Effector memory CD8-positive, alpha-beta T cell (primary cell): Measurements from ENCODE around the gene UBE2D2.

ENCODE experiments used
- ATAC-seq: fragments of 150-1000 bp; cut with Tn5 transposase; replicated peaks from 2 replicates; pipeline ENCODE4 v1.10.0; 2021; ENCODE audit warnings: mild to moderate bottlenecking, moderate library complexity
- DNase-seq, 3 experiments: peaks; one replicate each; pipeline ENCODE4 v3.0.0; 2021
- H3K27ac Mint-ChIP-seq, 2 donors: one replicate each; pipeline ENCODE4 v1.8.0; 2022; ENCODE audit warnings: mild to moderate bottlenecking in 2 of 2, mixed read lengths in 2 of 2, moderate library complexity in 2 of 2
- H3K27me3 Mint-ChIP-seq, 2 donors: one replicate each; pipeline ENCODE4 v1.8.0; 2022; ENCODE audit warnings: mixed read lengths in 2 of 2
- H3K36me3 Mint-ChIP-seq: one replicate; pipeline ENCODE4 v1.8.0; 2022; ENCODE audit warnings: mild to moderate bottlenecking, moderate library complexity, mixed read lengths; ENCODE audit not compliant: insufficient read depth
- H3K4me1 Mint-ChIP-seq, 2 donors: one replicate each; pipeline ENCODE4 v1.8.0; 2022; ENCODE audit warnings: low read depth in 2 of 2, mixed read lengths in 2 of 2
- H3K4me3 Mint-ChIP-seq, 2 donors: one replicate each; pipeline ENCODE4 v1.8.0; 2022; ENCODE audit warnings: mild to moderate bottlenecking in 2 of 2, mixed read lengths in 2 of 2, moderate library complexity in 2 of 2
- H3K9me3 Mint-ChIP-seq, 2 donors: one replicate each; pipeline ENCODE4 v1.8.0; 2022; ENCODE audit warnings: mixed read lengths in 2 of 2

UBE2D2 gene

DNA sequence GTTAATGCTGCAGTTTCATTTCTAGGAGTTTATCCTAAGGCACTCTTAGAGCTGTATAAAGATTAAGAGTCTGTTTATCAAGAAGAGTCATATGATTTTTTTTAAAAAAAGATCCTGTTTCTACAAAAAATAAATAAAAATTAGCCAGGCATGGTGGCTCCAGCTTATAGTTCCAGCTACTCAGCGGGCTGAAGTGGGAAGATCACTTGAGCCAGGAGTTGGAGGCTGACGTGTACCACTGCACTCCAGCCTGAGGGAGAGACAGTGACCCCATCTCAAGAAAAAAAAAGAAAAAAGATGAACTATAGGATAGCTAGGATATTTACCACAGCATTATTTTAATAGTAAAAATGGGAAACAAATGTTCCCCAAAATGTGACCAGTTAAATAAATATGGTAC is 3.3 kb upstream of the UBE2D2 start:
- no peak for DNase-seq
- ATAC-seq: no peak
- H3K27me3 Mint-ChIP-seq: peaks cover 0 to 8% of the 10 kb centered on the region in 2 donors
- peaks cover 14 to 17% of the 10 kb centered on the region in 2 donors for H3K4me1 Mint-ChIP-seq
- H3K27ac Mint-ChIP-seq: no peak overlapping the region
- no peak overlapping the region for H3K4me3 Mint-ChIP-seq
- H3K36me3 Mint-ChIP-seq: peaks cover 25% of the 10 kb centered on the region
- H3K9me3 Mint-ChIP-seq: no peaks in the 10 kb centered on the region

GRCh38 chr5:139561655-139562451 is 714 bp downstream of the UBE2D2 start:
- peak overlapping the region; percentile 93 to 96 for H3K27ac Mint-ChIP-seq
- no peaks in the 10 kb centered on the region for H3K27me3 Mint-ChIP-seq
- H3K4me1 Mint-ChIP-seq: peaks cover 34 to 38% of the 10 kb centered on the region in 2 donors
- peak; percentile 14 to 23 (median 21) for DNase-seq
- no peaks in the 10 kb centered on the region for H3K9me3 Mint-ChIP-seq
- H3K4me3 Mint-ChIP-seq: peak overlapping the region; percentile 84 to 92
- H3K36me3 Mint-ChIP-seq: peaks cover 53% of the 10 kb centered on the region
- peak; percentile 16 for ATAC-seq

GRCh38 chr5:139562847-139563246 is 1.7 kb downstream of the UBE2D2 start:
- peak overlapping the region; percentile 84 to 92 for H3K4me3 Mint-ChIP-seq
- H3K36me3 Mint-ChIP-seq: peaks cover 63% of the 10 kb centered on the region
- H3K27me3 Mint-ChIP-seq: no peaks in the 10 kb centered on the region
- H3K27ac Mint-ChIP-seq: peak overlapping the region; percentile 93 to 96
- ATAC-seq: no peak
- no peak for DNase-seq
- peaks cover 34 to 42% of the 10 kb centered on the region in 2 donors for H3K4me1 Mint-ChIP-seq
- no peaks in the 10 kb centered on the region for H3K9me3 Mint-ChIP-seq

GRCh38 chr5:139565411-139566305 is 4.5 kb downstream of the UBE2D2 start:
- DNase-seq (peak; percentile 24 to 30 (median 28)), ATAC-seq (peak; percentile 35)
- Mint-ChIP-seq H3K27ac (peak overlapping the region; percentile 82 to 86), H3K9me3 (no peaks in the 10 kb centered on the region), H3K36me3 (peaks cover 72% of the 10 kb centered on the region), H3K4me3 (peak overlapping the region; percentile 84 to 92), H3K4me1 (peaks cover 40 to 59% of the 10 kb centered on the region in 2 donors), H3K27me3 (no peaks in the 10 kb centered on the region)

GRCh38 chr5:139566611-139567010 is 5.5 kb downstream of the UBE2D2 start:
- no peaks in the 10 kb centered on the region for H3K9me3 Mint-ChIP-seq
- no peaks in the 10 kb centered on the region for H3K27me3 Mint-ChIP-seq
- ATAC-seq (no peak), DNase-seq (no peak)
- H3K27ac Mint-ChIP-seq: peak overlapping the region in 1 of 2 donors; percentile 82
- peak overlapping the region; percentile 5 to 92 for H3K4me3 Mint-ChIP-seq
- H3K4me1 Mint-ChIP-seq: peaks cover 42 to 59% of the 10 kb centered on the region in 2 donors
- H3K36me3 Mint-ChIP-seq: peaks cover 69% of the 10 kb centered on the region

DNA sequence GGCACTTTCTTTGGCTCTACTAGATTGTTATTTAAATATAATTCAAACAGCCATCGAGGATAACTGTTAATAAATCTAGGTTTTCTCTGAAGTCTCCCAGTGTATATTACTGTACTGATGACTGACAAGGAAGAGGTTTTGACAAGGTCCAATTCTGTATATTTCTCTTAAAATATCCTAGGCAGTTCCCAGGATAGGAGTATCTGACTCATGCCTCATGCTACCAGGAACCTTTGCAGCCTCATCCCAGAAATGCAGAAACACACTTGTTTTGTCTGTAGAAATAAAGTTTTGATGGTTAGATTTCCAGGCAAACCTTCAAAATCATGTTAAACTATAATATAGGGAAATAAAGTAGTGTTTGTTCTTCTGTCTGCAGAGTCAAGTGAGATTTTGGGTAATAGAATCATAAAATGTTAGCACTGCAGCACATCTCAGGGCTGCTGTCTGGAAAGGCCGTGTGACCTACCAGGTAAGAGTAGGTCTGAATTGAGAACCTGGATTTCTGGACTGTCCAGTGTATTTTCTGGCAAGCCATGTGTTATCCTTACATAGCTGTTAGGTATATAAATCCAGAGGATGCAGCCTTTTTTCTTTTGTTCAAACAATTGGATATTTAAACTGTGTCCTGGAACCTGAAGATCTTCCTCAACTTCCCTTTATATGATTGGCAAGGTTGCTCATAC is 8.3 kb downstream of the UBE2D2 start:
- no peak for ATAC-seq
- peaks cover 55% of the 10 kb centered on the region for H3K36me3 Mint-ChIP-seq
- DNase-seq: no peak
- no peaks in the 10 kb centered on the region for H3K27me3 Mint-ChIP-seq
- no peaks in the 10 kb centered on the region for H3K9me3 Mint-ChIP-seq
- peak overlapping the region; percentile 23 to 41 for H3K4me3 Mint-ChIP-seq
- peak overlapping the region; percentile 25 to 49 for H3K27ac Mint-ChIP-seq
- H3K4me1 Mint-ChIP-seq: peaks cover 37 to 56% of the 10 kb centered on the region in 2 donors

DNA sequence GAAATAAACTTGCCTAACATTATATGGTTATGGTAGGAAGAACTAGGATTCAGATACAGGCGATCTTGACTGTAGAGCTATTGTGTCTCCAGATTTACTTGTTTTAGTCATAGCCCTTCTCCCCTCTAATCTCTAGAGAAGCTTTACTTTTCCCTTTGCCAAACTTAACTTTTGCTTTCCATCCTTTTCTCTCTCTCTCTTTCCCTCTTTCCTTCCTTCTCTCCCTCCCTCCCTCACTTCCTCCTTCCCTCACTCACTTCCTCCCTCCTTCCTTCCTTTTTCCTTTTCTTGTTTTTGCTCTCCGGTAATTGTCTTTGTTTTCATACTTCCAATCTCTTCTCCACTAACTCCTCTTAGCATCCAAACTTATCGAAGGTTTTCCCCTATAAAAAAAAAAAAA is 10.4 kb downstream of the UBE2D2 start:
- peaks cover 35 to 63% of the 10 kb centered on the region in 2 donors for H3K4me1 Mint-ChIP-seq
- no peak for DNase-seq
- no peak for ATAC-seq
- H3K4me3 Mint-ChIP-seq: peak overlapping the region in 1 of 2 donors; percentile 49
- peaks cover 46% of the 10 kb centered on the region for H3K36me3 Mint-ChIP-seq
- H3K9me3 Mint-ChIP-seq: no peaks in the 10 kb centered on the region
- no peaks in the 10 kb centered on the region for H3K27me3 Mint-ChIP-seq
- H3K27ac Mint-ChIP-seq: peak overlapping the region; percentile 0 to 25

GRCh38 chr5:139571966-139572365 is 10.8 kb downstream of the UBE2D2 start:
- ATAC-seq (no peak), DNase-seq (no peak)
- Mint-ChIP-seq H3K36me3 (peaks cover 46% of the 10 kb centered on the region), H3K4me1 (peaks cover 39 to 67% of the 10 kb centered on the region in 2 donors), H3K4me3 (peak overlapping the region in 1 of 2 donors; percentile 49), H3K9me3 (no peaks in the 10 kb centered on the region), H3K27me3 (no peaks in the 10 kb centered on the region), H3K27ac (peak overlapping the region; percentile 0 to 25)

DNA sequence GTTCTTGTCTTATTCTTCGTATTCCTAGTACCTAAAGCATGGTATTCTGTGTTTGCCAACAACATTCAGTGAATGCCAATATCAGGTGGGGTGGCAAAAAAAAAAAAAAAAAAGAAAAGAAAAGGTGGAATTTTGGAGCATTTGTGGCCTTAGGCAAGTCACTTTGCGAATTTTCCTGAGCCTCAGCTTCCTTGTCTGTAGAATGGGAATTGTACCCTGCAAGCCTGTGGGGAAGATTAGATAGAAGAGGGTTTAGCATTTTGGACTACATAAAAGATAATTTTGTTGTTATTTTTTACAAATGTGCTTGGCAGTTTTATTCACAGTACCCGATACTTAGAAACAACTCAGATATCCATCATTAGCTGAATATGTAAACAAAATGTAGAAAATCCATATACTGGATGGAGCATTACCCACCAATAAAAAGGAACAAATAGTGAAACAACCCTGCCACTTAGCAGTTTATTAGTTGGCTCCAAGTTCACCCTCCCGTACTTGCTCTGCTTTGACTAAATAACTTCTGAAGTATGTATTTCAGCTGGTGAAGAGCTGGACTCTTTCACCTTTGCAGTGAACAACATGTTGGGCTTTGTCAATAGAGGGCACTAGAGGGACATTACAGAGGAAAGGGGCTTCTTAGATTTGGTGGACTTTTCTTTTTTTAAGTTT is 13.6 kb downstream of the UBE2D2 start:
- peak; percentile 9 to 20 (median 20) for DNase-seq
- peak; percentile 63 for ATAC-seq
- H3K27me3 Mint-ChIP-seq: no peaks in the 10 kb centered on the region
- H3K9me3 Mint-ChIP-seq: no peaks in the 10 kb centered on the region
- H3K4me3 Mint-ChIP-seq: peak overlapping the region; percentile 14 to 66
- H3K27ac Mint-ChIP-seq: peak overlapping the region; percentile 51 to 90
- peaks cover 37% of the 10 kb centered on the region for H3K36me3 Mint-ChIP-seq
- H3K4me1 Mint-ChIP-seq: peaks cover 47 to 66% of the 10 kb centered on the region in 2 donors

- Mint-ChIP-seq H3K4me1 (peaks cover 42 to 61% of the 10 kb centered on the region in 2 donors), H3K27ac (peak overlapping the region; percentile 76 to 90), H3K4me3 (peak overlapping the region; percentile 66 to 67), H3K9me3 (no peaks in the 10 kb centered on the region), H3K27me3 (no peaks in the 10 kb centered on the region), H3K36me3 (peaks cover 38% of the 10 kb centered on the region)
- DNase-seq: no peak
- ATAC-seq: no peak
Measured at GRCh38 chr5:139575313-139575646, 14.1 kb downstream of the UBE2D2 start.

GRCh38 chr5:139575751-139576150 is 14.6 kb downstream of the UBE2D2 start:
- no peaks in the 10 kb centered on the region for H3K9me3 Mint-ChIP-seq
- no peaks in the 10 kb centered on the region for H3K27me3 Mint-ChIP-seq
- H3K36me3 Mint-ChIP-seq: peaks cover 34% of the 10 kb centered on the region
- ATAC-seq (peak; percentile 32), DNase-seq (no peak)
- H3K4me1 Mint-ChIP-seq: peaks cover 40 to 61% of the 10 kb centered on the region in 2 donors
- H3K27ac Mint-ChIP-seq: peak overlapping the region; percentile 76 to 90
- peak overlapping the region; percentile 66 to 67 for H3K4me3 Mint-ChIP-seq

GRCh38 chr5:139577689-139578290 is 16.7 kb downstream of the UBE2D2 start:
- peak; percentile 8 for ATAC-seq
- peak overlapping the region; percentile 59 to 62 for H3K4me3 Mint-ChIP-seq
- peaks cover 41% of the 10 kb centered on the region for H3K36me3 Mint-ChIP-seq
- no peaks in the 10 kb centered on the region for H3K9me3 Mint-ChIP-seq
- no peak for DNase-seq
- H3K27me3 Mint-ChIP-seq: no peaks in the 10 kb centered on the region
- H3K4me1 Mint-ChIP-seq: peaks cover 31 to 52% of the 10 kb centered on the region in 2 donors
- peak overlapping the region; percentile 76 to 90 for H3K27ac Mint-ChIP-seq
